RCC 7860 (cell line): ENCODE data around the gene NID1.
"Not testable (repeated sequence)": the region's sequence is repeated elsewhere in the genome, so short reads cannot be mapped to it uniquely, and the experiment has no call there.

Experiments used
- DNase-seq: peaks from one replicate; pipeline ENCODE4 v3.0.0-alpha.2; 2015; ENCODE audit warnings: low spot score
- FAIRE-seq: peaks from 2 replicates; lab custom pipeline; 2012; peaks lifted over from hg19 to GRCh38; lab: Jason Lieb, UNC

NID1 gene

DNA sequence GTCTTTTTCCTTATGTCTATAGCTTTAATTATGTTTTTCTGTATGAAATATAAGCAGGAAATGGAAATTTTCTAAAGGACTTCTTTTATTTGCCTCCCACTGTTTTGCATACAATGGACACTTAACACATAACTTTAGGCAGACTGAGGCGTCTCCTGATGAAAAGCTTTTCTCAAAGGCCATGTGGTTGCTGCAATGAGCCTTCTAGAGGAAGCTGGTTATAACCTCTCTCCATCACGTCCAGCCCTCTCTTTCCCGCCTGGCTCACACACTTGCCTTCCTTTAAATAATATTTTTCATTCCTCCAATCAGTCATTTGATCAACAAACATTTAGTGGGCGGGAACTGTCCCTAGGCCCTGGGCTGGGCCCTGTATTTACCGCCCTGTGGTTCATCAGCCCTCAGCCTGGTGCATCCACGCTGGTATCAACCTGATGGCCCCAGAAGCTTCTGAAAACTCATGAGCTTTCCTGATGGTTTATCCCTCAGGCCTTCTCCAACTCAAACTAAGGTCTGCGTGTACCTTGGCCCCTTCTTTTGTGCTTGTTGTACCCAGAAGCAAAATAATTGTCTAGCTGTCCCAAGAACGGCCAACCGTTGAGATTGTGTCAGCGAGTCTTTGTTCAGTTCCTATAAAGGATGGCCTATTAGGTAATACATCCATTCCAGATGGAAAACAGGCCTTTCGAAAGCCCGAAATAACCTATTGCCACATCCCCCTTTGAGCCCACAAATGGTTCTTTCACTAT is 122.8 kb downstream of the NID1 start:
- FAIRE-seq, result no peak

DNA sequence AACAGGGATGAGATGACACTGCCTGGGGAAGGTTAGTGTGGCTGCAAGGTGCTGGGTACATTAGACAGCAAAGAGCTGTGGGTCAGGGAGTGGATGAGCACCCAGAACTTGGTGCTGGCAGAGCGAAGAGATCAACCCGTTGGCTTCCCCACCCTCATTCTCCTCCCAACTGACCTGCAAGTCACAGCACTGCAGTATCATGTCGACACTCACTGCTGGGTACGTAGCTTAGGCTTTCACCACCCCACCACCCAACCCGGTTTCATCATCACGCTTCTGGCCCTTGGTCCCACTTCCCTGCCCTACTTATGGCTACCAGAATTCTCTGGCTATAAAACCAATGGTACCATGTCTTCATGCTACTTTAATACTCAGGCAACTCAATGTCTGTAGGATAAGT is 124.6 kb downstream of the NID1 start:
- FAIRE-seq (no peak), DNase-seq (no peak)

More for the DNA sequence above, 122.8 kb downstream of the NID1 start:
- no peak for DNase-seq

DNA sequence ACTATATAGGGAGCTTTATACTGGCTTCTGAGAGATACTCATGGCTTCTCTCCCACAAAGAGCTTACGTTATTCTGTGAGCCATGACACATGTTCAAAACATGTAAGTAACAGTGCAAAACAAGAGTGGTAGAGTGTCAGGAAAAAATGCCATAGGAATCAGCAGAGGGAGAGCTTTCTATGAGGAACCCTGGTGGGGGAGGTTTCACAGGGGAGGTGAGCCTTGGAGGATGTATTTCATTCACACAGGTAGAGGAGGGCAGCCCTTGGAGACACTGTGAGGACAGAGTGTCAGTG is 125.5 kb downstream of the NID1 start:
- FAIRE-seq (no peak), DNase-seq (no peak)

DNA sequence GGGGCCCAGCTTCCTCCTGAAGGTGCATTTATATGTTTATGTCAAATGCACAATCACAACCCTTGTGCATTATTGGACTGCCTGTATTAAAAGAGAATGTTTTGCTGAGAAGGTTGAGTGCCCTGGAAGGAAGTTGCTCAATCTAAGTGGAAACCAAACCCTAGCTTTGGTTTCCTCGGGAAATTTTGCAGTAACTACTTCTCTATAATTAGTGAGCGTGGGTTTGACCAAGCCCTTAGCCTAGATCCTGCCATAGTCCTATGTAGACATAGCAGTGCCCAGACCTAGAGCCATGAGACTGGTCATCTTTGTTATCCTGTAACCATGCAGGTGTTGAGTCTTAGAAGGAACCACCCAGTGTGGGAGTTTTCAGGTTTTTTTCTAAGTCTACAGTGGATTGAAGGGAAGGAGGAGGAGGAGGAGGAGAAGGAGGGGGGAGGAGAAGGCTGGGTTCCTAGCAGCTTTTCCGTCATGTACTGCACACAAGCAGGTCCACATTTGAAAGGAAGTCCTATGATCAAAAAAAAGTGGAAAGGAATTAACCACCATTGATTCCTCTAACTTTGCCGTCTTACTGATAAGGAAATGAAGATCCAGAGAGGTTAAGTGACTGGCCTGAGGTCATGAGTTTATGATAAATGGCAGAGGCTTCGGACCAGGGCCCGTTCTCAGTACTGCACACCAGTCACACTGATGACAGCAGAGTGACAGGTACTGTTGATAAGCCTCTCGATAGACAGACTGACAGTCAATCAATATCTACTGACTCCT is 126.0 kb downstream of the NID1 start:
- FAIRE-seq (no peak), DNase-seq (no peak)

DNA sequence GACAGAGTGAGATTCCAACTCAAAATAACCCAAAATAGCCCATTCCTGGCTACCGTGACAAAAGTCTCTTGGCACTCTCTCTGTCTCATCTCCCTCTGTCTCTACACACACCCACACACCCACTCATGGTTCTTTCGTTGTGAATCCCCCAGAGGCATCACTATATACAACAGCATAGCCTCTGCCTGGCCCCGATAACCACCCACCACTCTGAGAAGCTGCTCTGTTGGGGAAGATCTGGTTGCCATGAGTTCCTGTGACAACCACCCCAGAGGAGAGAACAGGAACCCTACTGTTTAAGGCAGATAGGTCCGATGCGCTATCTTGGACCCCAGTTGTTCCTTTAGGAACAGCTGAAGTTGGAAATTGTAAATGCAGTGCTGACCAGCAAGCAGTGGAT is 127.8 kb downstream of the NID1 start:
- DNase-seq (no peak), FAIRE-seq (no peak)

DNA sequence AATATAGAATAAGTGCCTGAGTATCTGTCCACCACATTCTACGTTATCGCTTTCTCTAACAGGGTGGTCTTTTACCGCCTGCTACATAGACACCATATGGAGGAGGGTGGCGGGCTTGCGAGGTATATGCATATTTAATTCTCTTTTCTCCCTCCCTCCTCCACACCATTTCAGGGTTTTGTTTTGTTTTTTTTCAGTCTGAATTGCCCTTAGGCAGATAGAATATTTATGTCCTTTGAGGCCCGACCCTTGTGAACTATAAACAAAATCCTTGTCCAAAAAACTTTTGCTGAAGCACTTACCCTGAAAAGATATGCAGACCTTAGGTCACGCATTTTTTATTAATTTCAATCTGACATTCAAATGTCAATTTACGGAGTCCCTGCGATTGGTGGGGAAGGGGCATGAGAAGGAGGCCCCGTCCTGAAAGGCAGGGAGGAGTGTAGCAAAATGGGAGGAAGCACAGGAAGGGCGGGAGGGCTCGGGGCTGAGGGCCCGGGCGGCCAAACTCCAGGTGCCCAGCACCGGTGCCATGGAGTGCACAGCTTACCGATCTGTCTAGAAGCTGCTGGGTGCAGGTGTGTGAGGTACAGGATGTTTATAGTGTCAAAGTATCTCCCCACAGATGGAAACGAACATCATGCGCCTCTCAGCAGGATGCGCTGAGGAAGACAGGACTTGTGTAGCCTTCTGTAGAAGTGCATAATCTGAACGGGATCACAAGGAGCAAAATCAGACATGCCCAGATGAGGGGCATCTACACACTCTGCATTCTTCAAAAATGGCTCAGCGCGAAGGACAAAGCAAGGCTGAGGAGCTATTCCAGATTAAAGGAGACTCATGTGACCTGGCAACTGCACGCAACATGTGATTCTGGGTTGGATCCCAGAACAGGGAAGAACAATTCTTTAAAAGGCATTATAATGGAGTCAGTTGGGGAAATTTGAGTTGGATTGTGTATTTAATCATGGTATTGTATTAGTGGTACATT is 129.4 kb downstream of the NID1 start:
- FAIRE-seq, result no peak

DNA sequence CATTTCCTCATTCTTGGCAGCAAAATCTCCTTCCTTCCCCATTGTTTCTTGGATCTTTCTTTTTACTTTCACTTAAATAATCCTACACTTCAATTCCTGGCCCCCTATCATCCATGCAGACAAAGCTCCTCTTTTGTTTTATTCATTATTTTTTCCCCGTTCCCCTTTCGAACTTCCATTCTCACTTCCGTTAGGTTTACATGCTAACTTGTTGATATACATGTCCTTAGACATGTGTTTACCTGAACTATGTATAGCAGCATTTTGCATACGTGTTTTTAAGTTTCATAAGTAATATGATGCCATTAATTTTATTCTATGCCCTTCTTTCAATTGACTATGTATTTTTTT is 131.1 kb downstream of the NID1 start:
- FAIRE-seq (no peak), DNase-seq (no peak)

More for the DNA sequence above, 129.4 kb downstream of the NID1 start:
- no peak for DNase-seq

DNA sequence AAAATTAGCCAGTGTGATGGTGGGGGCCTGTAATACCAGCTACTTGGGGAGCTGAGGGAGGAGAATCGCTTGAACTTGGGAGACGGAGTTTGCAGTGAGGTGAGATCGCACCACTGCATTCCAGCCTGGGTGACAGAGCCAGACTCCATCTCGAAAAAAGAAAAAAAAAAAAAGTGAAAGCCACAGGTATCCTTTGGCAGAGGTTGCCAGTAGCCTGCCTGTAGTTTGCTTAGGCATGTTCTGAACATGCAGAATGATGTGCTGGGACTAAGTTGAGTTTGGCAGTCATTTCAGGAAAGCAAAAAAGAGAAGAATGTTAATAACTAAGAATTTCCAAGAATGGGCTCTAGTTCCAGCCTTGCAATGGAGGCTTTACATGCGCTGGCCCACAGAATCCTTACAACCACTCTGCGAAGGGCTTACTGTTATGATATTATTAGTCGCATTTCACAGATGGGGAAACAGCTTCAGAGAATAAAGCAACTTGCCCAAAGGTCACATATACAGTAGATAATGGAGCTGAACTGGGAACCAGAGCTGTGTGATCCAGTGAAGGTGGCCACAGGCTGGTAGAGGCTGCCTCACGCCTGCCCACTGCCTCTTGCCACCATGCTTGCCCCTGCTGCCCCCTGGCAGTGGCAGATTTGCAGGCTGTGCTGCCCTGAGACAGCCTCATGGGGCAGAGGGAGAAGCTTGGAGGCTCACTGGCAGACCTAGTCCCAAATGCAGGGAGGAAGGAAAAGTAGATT is 131.7 kb downstream of the NID1 start:
- FAIRE-seq (no peak), DNase-seq (no peak)

DNA sequence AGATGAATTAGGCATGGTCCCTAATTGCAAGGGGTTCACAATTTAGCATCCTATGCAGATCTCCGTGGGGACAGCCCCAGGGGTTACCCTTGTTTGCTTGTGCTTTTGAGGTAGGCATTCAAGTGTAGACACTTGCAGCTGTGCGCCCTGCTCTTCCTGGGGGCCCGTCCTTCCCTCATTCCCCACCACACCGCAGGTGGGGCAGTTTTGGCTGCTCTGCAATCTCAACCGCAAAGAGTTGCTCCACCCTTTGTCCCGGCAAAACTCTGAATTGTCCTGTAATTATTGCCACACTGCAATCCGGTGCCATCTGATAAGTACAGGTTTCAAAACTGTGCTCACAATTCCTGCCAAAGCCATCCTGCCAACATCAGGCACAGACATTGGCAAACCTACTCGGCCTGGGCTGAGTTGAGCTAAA is 132.8 kb downstream of the NID1 start:
- DNase-seq, result no peak
- FAIRE-seq, result no peak

DNA sequence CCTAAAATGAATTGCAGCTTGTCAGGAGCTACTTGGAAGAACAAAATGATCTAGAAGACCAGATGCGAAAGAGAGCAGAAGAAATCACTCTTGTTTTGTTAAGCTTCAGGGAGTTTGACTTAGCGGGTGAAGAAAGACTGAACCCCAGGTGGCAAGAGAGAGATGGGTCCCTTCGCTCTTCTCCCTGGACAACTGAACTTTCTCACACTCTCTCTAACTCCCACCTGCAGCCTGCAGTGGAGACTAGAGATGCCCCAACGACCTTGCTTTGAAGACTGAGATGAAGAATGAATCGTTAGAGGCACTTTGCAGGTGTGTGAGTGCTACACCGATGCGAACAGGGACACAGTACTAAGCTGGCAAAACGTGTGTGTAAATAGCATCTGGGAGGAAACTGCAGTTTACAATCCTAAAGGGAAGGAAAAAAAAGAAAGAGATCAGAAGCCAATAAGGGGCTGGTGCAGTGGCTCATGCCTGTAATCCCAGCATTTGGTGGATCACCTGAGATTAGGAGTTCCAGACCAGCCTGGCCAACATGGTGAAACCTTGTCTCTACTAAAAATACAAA is 133.6 kb downstream of the NID1 start:
- no peak for DNase-seq
- no peak for FAIRE-seq

DNA sequence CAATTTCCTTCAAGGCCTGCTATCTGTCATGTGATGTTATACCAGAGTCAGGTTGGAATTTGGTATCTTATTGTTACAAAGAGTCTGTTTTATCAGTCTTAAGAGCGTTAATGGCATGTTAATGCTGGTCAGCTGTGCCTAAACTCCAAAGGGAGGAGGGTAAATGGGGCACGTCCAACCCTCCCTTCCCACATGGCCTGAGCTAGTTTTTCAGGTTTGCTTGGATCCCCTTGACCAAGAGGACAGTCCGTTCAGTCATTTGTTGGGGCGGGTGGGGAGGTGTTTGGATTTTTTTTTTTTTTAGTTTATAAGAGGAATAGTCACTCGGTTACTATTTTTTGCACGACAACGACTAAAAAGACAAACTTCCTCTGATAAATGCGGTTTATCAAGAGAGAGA is 134.3 kb downstream of the NID1 start:
- FAIRE-seq (no peak), DNase-seq (no peak)

DNA sequence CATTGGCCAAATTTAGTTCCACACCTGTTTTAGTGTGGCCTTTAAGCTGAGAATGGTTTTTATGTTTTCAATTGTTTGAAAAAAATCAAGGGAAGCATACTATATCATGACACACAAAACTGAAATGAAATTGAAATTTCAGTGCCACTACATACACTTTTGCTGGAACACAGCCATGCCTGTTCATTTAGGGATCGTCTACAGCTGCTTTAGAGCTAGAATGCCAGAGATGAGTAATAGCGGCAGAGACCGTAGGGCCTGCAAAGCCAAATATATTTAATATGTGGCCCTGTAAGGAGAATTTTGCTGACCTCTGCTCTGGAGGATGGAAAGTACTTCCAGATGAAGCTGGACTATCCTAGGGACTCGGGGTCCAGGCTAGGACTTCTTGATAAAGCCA is 135.7 kb downstream of the NID1 start:
- DNase-seq (no peak), FAIRE-seq (no peak)

DNA sequence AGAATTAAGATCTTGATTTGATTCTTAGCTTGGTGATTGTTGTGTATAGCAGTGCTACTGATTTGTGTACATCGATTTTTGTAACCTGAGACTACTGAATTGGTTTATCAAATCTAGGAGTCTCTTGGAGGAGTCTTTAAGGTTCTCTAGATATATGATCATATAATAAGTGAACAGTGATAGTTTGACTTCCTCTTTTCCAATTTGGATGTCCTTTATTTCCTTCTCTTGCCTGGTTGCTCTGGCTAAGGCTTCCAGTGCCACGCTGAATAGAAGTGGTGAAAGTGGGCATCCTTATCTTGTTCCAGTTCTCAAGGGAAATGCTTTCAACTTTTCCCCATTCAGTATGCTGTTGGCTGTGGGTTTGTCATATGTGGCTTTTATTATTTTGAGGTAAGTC is 136.7 kb downstream of the NID1 start:
- FAIRE-seq (no peak), DNase-seq (no peak)

DNA sequence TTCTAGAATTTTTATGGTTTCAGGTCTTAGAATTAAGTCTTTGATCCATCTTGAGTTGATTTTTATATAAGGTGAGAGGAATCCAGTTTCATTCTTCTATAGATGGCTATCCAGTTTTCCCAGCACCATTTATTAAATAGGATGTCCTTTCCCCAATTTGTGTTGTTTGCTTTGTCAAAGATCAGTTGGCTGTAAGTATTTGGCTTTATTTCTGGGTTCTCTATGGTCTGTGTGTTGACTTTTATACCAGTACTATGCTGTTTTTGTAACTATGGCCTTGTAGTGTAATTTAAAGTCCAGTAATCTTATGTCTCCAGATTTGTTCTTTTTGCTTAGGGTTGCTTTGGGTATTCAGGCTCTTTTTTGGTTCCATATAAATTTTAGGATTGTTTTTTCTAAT is 137.3 kb downstream of the NID1 start:
- not testable (repeated sequence) for DNase-seq, FAIRE-seq
